Globus pallidus (tissue), 1 donor: ENCODE measurements around the gene HOXA3.

ENCODE experiments used
- DNase-seq: peaks from one replicate; pipeline ENCODE4 v3.0.0-alpha.2; 2015; ENCODE audit warnings: low spot score

The HOXA3 gene

DNA sequence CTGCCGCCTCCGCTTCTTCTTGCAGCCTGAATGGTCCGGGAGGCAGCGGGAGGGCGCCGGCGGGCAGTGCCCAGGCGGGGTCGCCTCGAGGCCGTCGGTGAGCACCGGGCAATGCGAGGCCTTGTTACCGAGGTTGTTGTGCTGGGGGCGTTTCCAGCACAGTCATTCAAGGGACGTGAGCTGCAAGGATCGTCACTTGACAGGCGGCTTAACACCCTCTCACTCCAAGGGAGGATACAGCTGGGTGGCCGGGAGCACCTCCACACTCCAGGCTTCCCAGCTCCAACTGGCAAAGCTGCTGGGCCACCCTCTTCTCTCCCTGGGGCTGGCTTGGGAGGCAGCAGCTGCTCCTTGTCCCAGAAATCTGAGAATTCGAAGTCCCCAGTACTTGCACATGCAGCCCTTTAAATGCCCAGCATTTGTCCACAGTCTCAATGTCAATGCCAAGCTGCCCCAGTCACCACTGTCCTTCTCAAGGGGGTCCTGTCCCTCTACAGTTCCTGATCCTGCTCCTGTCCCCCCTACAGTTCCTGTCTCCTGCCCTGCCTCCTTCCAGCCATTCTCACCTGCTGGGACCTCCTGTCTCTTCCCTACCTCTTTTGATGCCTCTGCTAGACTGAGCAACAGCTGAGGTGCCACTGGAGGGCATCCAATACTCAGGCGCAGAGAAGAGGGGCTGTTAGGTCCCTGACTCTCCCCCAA is 37.1 kb upstream of the HOXA3 start:
- no peak for DNase-seq

DNA sequence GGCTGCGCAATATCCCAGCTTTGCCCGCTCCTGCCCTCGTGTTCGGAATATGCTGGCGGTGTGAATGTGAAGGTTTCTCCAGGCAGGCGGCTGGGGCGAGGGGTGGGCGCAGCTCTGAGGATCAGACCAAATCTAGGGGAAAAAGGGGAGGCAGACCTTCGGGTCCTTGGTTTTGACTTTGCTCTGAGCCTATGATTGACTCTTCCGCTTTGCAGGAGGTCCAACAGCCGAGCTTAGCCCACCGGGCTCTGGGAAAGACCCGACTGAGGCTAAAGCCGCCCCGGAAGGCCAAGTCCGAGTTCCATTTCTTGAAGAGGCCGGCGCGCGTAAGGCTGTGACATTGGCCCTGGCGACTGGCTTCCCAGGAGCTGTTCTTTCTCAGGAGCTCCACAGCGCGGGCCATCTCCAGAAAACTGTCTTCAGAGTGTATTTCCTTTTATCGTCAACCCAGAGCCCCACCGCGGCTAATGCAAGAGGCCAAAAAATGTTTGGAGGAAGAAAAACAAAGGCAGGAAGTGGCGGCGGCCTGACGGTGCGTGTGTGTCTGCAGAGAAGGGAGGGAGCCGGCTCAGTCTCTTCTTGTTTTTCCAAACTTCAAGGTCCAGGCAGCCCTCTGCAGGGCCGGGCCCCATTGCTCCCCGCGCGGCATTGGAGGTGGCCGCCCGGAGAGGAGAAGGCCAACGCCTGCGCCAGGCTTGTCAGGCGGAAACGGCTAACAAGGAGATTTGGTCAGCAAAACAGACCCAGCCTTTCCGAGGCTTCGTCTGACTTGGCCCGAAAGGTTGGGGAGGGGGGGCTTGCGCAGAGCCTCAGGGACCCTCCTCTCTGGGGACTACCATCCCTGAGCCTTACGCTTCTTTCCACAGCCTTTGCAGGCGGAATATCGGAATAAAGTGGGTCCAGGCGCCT is 36.3 kb upstream of the HOXA3 start:
- no peak for DNase-seq

DNA sequence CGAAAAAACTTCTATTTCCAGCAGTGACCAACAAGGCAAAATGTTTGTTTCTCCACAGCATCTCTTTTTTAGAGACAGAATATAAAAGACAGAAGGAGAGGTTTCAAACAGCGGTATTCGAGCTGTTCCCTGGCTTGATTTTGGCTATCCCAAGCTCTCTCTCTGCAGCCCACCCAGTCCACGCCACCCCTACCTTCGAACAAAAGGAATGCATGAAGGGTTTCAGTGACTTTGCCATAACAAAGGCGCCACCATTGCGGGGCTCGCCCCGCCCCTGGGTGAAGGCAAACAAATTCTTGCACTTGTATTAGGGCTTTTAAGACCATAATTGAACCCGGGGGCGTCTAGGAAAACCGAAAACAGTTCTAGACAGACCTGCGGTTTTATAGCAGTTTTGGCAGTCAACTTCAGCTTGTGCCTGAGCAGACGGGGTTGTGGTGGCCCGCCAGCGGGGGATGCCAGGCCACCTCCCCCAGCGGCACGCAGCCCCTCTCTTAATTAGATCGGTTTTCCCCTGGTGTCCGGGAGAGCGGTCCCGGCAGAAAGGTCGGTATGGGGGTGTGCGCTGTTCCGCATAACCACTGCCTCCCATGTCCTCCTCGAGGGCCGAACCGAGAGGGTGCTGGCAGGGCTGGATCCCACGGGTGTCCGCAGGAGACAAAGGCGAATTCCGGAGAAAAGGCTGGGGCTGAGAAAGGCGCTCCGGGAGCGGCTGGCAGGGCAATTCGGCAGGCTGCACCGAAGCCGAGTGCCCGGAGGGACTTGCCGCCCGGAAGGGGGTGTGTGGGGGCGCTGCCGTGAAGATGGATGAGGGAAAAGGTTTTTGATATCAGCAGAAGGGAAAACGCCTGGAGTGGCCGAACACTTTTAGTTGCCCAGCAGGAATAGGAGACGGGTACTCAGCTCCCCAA is 35.3 kb upstream of the HOXA3 start:
- no peak for DNase-seq

DNA sequence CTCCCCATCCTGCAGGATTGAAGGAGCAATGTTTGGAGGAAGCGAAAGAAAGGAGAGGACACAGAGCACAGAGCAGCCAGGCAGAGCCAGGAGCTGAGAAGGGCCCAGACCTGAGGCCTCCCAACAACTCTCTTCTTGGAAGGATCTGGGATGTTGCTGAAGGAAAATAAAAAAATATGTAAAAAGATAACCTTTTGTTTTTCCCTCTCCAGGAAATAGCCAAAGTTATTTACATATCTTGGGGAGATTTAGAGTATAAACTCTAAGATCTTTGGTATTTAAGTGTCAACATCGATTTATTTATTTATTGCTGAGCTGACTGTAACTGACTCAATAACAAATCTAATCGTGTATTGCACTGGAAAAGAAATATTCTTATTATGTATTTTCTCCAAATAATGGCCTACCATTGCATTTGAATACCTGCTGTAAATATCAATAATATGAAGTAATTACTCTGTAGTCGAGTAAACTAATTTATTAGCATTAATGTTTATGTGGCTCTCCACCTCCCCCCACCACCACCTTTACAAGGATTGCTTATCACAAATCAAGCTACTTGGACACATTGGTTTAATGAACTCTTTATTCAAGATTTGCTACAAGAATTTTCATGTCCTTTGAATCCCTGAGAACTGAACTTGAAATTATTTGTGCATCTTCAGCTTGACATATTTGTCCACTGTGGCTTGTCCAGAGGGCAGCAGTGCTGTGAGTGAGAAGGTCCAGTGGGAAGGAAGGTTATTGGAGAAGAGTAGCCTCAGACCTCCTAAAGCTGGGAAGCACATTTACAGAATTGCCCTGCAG is 34.5 kb upstream of the HOXA3 start:
- DNase-seq = no peak

DNA sequence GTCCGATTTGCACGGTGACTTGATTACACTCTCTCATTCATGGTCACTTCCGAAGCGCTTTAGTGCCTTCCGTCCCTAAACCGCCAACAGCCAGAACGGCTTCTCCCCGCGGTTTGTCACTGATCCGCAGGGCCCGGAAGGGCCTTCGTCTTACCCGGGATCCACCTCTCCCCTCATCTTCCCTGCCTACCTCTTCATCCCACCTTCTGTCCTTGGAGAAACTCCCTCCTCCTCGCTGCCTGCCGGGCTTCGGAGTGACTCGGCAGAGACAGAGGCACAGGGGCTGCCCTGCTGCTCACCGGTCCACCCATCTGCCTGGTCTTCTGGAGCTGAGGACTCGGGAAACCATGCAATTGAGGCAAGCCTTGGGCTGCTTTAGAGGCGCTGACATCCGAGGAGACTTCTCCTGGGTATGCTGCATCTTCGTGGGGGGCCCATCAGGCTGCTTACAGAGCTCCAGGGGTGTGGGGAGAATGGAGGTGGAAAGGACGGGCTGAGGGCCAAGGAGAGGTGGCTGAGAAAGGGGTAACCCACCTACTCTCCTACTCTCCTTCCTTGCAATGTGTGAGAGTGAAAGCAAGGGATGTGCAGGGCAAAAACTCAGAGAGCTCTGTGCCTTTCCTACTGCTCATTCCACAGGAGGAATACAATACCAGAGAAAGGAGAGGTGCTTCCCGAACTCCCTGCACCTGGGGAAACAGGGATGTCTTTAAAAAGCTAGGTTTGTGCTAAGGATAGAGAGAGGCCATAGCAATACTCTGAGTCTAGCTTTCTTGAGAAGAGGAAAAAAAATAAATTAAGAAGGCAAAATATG is 33.7 kb upstream of the HOXA3 start:
- no peak for DNase-seq

DNA sequence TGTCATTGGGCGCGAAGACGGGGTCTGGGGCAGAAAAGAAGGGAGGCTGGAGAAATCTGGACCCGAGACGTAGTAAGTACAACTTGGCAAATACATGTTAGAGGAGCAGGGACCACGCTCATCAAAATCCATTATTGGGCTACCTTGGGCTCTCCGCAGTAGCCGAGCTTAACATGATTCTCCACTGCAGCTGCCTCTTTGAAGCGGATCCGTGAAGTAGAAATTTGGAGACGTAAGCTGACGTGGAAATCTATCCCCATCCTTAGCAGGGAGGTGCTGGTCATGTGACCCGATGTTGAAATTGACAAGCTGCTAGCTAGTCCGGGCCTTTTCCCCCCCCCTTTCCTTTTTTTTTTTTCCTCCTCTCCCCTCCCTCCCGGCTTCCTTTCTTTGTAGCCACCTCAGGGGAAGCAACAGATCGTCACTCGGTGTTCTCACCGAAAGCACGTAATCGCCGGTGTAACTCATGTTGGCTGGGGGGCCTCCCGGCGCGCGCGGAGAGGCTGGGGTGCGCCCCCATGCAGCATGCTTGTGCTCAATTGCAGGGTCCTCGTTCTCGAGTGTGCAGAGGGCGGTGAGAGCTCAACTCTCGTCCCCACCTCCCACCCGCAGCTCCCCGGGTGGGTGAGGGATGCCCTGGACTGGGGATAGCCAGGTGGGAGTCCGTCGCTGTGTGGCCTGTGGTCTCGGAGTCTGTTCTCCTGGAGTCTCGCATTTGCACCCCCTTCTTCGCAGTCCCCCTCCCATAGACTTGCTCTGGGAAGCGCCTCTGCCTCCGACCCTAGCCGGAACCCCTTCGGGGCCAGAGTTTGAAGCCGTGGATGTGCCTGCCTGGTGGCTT is 32.9 kb upstream of the HOXA3 start, which contains the start of gene HOXA11:
Gene HOXA11, minus strand, starts transcription at position 220 of the 841 bp plus-strand sequence. Its CDS starts 88 bp downstream, at position 132.
- no peak for DNase-seq

DNA sequence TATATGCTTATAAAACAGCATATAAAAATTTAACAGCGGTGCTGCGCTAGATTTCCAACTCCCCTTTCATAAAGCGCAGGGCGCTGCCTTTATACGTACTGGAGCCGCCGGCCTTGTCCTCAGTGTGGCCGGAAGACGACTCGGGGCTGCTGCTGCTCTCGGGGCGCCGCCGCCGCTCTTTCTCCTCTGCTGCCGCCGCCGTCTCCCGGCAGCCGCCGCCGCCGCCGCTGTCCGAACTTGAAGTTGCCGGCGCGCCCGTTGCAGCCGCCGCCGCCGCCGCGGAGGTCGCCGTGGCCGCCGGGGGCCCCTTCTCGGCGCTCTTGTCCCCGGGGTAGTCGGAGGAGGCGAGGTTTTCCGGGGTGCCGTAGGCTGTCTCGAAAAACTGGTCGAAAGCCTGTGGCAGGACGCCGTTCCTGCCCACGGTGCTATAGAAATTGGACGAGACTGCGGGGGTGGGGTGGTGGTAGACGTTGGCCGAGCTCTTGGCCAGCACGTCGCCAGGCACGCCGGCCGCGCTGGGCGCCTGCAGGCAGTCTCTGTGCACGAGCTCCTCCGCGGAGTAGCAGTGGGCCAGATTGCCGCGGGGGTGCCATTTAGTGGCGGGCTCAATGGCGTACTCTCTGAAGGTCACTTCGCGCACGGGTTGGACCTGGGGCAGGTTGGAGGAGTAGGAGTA is 32.1 kb upstream of the HOXA3 start:
- DNase-seq = no peak

DNA sequence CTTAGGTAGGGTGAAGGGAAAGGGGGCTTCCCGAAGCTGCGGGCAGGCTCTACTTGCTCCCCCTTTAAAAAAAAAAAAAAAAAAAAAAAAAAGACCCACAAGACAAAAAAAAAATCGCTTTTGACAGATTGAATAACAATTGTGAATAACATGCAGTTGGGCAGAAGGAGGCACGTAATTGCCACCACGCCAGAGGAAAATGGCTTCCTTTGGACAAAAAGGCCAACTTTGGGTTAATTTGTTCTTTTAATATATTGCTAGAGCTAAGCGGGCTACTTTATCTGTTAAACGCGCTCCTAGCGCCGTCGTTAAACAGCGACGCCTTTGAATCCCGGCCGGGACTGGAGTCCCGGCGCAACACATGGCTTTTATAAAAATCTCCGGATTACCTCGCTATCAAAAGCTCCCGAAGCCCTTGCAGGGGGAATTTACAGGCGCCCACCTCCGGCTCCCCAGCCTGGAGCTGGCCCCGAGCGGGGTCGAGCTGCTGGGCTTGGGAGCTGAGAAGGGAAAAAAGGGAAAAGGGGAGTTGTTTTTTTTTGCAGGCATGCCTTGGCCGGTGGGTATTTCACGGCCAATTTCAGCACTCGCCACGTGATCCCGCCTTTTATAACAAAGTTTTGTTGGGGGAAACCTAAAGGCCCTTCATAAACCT is 31.4 kb upstream of the HOXA3 start:
- DNase-seq = no peak

DNA sequence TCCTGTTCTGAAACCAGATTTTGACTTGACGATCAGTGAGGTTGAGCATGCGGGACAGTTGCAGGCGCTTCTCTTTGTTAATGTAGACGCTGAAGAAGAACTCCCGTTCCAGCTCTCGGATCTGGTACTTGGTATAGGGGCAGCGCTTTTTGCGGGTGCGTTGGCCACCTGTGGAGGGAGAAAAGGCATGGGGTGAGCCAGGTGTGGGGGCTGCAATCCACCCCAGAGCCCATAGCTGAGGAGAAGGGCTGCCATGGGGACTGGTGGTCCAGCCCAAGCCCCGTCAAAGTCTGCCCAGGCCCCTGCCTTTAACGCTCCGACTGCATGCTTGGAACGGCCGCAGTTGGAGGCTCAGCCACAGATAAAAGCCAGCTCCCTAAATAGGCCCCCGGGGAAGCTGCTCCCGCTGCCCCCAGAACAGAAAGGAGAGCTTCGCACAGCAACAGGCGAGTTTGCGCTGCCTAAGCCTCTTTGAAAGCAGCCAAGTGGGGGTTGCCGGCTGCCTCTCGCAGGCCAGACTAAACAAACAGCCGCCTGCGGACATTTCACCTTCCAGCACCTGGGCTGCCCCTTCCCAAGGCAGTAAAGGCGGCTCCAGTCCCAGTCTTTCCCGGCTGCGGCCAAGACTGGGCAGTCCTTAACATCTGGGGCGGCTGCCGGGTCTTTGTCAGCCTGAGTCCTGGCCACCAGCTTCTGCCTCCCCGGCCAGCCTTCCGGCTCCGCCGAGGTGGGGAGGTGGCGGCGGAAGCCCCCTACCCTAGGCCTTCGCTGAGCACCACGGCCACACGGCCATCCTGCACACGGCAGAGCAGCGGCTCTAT is 30.7 kb upstream of the HOXA3 start:
- DNase-seq = no peak

DNA sequence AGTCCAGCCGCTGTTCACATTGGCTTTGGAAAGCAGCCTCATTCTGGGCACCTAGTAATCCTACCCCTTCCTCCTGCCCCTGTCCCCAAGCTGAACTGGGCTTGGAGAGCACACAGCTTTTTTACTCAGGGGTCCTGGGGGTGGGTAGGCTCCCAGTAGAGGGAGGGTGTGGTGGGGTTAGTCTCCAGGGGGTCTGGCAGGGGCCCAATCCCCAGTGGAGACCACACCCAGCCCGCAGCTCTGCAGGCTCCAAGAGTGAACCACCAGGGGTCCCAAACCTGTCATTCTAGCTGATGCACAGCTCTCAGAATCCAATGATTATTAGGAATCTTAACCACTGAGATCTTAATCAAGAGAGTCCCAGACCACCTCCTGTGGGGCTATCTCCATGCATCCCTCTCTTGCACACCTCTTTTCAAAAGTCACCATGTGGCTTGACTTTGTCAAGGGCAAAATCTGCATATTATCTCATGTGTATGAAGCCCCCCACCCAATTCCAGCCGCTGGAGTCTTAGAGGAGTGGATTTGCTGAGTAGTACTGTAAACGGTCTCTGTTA is 30.0 kb upstream of the HOXA3 start:
- DNase-seq = no peak

DNA sequence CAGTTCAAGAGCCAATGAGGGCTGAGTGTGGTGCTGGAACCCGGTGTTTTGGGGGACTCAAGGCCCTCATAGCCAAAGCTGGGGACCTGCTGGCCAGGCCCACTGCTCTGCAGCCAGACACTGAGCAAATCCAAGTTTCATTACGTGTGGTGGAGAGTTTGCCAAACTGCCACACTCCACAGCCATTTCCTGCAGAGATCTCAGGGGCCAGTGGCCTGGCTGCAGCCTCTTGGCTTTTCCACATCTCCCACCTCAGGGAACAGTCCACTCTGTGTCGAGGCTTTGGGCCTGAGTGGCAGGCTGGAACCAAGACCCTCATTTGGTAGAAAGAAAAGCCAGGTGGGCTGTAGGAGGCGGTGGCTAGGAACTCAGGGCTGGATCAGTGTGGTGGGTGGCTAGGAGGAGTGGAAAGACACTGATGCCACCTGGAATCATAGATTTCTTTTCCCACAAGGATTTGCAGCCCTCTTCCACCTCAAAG is 29.5 kb upstream of the HOXA3 start:
- no peak for DNase-seq

DNA sequence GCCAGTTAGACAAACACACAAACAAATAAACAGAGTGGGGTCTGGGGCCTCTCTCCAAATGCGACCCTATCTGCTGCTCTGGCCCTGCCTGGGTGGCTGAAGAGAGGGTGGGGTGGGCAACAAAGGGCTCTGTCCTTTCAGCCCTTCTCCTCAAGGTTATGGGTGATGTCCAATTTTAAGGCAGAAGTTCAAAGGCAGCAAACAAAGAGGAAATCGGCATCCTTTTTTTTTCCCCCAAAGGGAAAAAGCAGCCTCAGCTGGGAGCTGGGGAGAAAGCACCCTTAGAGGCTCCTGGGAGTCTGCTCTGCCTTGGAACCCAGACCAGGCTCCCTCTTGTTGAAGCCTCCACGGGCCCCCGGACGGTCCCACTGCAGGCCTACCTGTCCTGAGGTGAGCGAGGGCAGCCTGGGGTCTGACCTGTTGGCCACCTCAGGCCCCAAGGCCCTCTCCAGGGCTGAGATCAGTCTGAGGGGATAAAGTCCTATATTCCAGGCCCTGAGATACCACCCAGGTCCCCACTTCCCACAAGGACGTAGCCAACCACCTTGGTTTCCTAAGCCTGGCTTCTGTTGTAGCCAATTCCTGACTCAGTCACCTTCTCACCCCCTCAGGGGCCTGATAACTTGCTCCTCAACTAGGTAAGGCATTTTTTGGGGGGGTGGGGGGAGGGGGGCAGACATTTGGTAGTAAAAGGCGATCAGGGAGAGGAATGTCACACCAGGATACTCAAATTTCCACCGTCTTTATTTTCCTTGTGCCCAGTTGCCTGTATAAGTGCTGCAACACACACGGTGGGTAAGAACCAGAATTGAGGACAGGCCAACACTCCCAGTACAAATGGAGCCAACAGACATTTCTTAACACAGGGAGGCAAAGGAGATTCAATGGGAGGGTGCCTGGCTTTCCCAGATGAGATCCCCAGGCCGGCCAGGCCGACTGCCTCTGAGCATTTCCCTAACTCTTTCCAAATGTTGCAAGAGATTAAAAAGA is 28.3 kb upstream of the HOXA3 start:
- DNase-seq = no peak

DNA sequence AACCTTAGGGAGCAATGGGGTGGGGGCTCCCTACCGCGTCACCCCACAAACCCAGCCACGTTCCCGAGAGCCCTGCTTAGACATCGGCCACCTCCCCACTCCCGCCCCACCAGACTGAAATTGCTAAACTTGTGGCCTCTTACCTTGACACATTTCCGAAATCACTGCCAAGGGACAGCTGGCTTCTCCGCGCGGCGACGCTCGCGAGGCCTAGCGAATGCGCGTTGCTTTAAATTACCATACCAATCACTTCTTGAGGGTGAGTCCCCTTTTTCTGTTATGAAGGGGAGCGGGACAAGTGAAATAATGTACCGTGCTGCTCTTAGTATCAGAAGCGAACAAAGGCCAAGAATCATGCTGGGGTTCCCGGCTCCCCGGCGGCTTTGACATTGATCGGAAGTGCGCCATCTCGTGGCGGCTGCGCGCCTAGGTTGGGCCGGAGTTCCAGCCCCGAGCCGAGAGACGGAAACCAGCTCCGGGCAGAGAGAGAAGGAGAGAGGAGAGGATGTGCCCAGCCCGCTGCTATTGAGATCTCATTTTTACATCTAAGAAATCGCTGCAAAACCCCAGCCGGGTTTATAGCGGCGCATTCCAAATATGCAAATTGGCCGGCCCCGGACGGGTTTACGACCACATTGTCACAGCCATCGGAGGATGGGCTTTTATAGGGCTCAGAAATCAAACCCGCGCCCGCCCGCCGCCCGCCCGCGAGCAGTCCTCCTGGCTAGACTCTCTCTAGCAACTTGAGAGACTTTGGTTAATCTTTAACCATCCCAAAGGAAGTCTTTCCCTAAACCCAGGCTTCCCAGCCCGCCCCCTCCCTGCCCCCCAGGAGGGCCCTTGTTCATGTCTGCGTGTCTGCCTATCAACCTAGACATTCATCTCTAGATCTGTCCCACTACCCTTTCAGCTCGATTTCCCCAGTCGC is 27.4 kb upstream of the HOXA3 start:
- DNase-seq = no peak

DNA sequence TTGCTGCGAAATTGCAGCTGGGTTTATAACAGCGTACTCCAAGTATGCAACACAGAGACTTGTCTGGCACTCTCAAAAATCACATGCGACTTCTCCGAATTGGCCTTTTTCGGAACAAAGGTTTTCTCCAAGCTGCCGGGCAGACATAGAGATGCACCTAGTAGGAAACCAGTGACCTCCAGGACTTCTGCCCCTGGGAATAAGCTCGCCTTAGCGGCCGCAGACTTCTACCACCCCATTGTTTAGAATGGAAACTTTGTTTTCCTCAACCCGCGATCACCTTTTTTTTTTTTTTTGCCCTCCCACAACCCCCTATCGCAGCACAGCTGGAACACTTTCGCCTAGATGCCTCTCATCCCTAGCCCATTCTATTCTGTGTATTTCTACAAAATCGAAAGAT is 26.6 kb upstream of the HOXA3 start:
- no peak for DNase-seq

DNA sequence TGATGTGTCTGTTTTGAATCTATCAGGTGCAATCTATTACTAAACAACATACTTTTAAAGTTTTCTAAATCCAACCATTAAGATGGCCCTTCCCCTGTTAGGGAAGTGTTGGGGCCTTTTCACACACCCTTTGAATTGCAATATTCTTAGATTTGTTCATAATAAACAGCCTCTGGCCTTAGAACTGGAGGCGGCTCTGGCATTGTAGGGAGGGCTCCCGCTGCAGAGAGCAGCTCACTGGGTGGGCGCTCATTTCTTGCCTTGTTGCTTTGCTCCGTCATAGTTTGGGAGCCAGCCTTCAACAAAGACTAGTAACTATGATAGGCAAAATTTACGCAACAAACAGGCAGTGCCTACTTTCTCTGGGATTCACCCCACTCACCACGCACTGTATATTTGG is 26.0 kb upstream of the HOXA3 start:
- no peak for DNase-seq
